GM12872 (cell line): ENCODE results near the gene TBC1D9B.

ENCODE experiments used
- TF ChIP-seq, protein P1 (sequence below): IDR thresholded peaks from 3 replicates; pipeline ENCODE4 v1.5.1; 2011; ENCODE audit warnings: low read depth, mild to moderate bottlenecking, low read length, moderate library complexity; ENCODE audit not compliant: insufficient read depth

TBC1D9B gene

DNA sequence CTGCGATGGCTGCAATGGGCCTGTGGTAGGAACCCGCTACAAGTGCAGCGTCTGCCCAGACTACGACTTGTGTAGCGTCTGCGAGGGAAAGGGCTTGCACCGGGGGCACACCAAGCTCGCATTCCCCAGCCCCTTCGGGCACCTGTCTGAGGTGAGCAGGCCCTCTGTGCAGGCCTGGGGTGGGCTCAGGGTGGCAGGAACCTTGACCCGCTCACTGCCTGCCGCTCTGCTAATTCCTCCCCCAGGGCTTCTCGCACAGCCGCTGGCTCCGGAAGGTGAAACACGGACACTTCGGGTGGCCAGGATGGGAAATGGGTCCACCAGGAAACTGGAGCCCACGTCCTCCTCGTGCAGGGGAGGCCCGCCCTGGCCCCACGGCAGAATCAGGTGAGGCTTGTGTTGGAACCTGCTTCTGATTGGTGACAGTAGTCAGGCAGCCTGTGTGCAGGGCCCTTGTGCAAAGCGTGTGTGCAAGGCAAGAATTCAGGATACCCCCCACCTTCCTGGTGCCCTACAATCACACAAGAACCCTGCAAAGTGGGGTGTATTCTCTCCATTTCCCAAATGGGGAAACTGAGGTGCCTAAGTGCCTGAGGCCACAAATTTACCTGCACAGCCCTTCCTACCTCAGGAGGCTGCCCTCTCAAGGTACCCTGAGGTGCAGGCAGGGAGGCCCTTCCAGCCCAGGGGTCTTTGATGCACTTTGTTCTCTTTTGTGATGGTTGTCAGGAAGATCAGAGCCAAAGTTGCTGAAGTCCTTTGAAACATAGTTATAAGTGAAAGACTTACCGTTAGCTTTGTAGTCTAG is 83.6 kb downstream of the TBC1D9B start:
- TF ChIP-seq, protein P1, sequence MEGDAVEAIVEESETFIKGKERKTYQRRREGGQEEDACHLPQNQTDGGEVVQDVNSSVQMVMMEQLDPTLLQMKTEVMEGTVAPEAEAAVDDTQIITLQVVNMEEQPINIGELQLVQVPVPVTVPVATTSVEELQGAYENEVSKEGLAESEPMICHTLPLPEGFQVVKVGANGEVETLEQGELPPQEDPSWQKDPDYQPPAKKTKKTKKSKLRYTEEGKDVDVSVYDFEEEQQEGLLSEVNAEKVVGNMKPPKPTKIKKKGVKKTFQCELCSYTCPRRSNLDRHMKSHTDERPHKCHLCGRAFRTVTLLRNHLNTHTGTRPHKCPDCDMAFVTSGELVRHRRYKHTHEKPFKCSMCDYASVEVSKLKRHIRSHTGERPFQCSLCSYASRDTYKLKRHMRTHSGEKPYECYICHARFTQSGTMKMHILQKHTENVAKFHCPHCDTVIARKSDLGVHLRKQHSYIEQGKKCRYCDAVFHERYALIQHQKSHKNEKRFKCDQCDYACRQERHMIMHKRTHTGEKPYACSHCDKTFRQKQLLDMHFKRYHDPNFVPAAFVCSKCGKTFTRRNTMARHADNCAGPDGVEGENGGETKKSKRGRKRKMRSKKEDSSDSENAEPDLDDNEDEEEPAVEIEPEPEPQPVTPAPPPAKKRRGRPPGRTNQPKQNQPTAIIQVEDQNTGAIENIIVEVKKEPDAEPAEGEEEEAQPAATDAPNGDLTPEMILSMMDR: no peak

- TF ChIP-seq, protein P1: no peak
Measured at GRCh38 chr5:179822444-179822990, 85.2 kb downstream of the TBC1D9B start.

- TF ChIP-seq, protein P1: no peak
Measured at GRCh38 chr5:179822059-179822432, 85.7 kb downstream of the TBC1D9B start.

- TF ChIP-seq, protein P1: no peak
Measured at GRCh38 chr5:179821298-179822058, 86.2 kb downstream of the TBC1D9B start.

- TF ChIP-seq, protein P1: no peak
Measured at GRCh38 chr5:179820483-179821297, 87.0 kb downstream of the TBC1D9B start, which contains the start of gene SQSTM1. TSS of gene SQSTM1 (plus strand) at chr5:179820905. CDS start at chr5:179820937, 32 bp downstream.

DNA sequence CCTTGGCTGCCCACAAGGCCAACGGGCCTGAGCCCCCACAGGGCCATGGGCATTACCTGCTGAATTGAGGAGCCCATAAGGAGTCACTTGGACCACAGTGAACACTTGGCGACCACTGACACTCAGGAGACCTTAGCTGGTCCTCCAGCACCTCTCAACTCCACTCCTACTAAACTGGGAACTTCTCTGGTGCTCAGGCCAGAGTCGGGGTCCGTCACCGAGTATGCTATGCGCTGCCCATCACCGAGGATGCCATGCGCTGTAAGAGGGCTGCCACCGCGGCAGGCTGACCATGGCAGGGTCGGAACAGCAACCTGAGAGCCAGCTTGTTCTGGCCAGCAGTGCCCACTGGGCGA is 87.6 kb downstream of the TBC1D9B start:
- TF ChIP-seq, protein P1: no peak
